GM19452 (cell line): ENCODE measurements around the gene HELLS.
"Not testable (repeated sequence)": the region's sequence is repeated elsewhere in the genome, so short reads cannot be mapped to it uniquely, and the experiment has no call there.

Experiments used
- ATAC-seq: cut with Tn5 transposase; IDR thresholded peaks from one replicate; pipeline ENCODE4 v1.9.1; 2021; ENCODE audit not compliant: unreplicated experiment

The HELLS gene

GRCh38 chr10:94607111-94607510 is 61.5 kb downstream of the HELLS start:
- ATAC-seq = peak; percentile 57

GRCh38 chr10:94608559-94608958 is 63.0 kb downstream of the HELLS start:
- no peak for ATAC-seq

GRCh38 chr10:94614558-94614957 is 69.0 kb downstream of the HELLS start:
- no peak for ATAC-seq

GRCh38 chr10:94617389-94617944 is 71.9 kb downstream of the HELLS start:
- no peak for ATAC-seq

- no peak for ATAC-seq
Observed at GRCh38 chr10:94622666-94623205, 77.1 kb downstream of the HELLS start.

GRCh38 chr10:94623572-94623971 is 78.0 kb downstream of the HELLS start:
- ATAC-seq = no peak

GRCh38 chr10:94626476-94626875 is 80.9 kb downstream of the HELLS start:
- no peak for ATAC-seq

- no peak for ATAC-seq
Observed at GRCh38 chr10:94627511-94627910, 81.9 kb downstream of the HELLS start.

- no peak for ATAC-seq
Observed at GRCh38 chr10:94630017-94630688, 84.6 kb downstream of the HELLS start.

GRCh38 chr10:94631077-94631875 is 85.7 kb downstream of the HELLS start:
- ATAC-seq = no peak

GRCh38 chr10:94632954-94633353 is 87.4 kb downstream of the HELLS start:
- no peak for ATAC-seq

- not testable (repeated sequence) for ATAC-seq
Observed at GRCh38 chr10:94638097-94638496, 92.5 kb downstream of the HELLS start.

- no peak for ATAC-seq
Observed at GRCh38 chr10:94639902-94640301, 94.3 kb downstream of the HELLS start.

- no peak for ATAC-seq
Observed at GRCh38 chr10:94640562-94640961, 95.0 kb downstream of the HELLS start.

GRCh38 chr10:94641480-94641879 is 95.9 kb downstream of the HELLS start:
- no peak for ATAC-seq

- ATAC-seq = no peak
Observed at GRCh38 chr10:94644352-94644751, 98.8 kb downstream of the HELLS start.

- peak; percentile 61 for ATAC-seq
Observed at GRCh38 chr10:94645285-94645684, 99.7 kb downstream of the HELLS start.
